Testis (tissue), 5 donors: Measurements from ENCODE around the gene COL4A3. TPM values are rescaled to one million over a fixed set of nuclear protein-coding genes. Genes with fewer than 3 reads are reported as not detected.

Experiments used
- DNase-seq: peaks from one replicate; pipeline ENCODE4 v3.0.0-alpha.2; 2019
- H3K27ac ChIP-seq, 2 donors: fragments of 200-600 bp; sonication (generic); one replicate each; pipeline ENCODE4 v1.5.1; 2019
- H3K27me3 ChIP-seq: fragments of 200-600 bp; sonication (generic); one replicate; pipeline ENCODE4 v1.5.1; 2019
- H3K36me3 ChIP-seq: fragments of 200-600 bp; sonication (generic); one replicate; pipeline ENCODE4 v1.5.1; 2017; ENCODE audit warnings: low read depth; ENCODE audit errors: missing control alignments
- H3K4me1 ChIP-seq: fragments of 200-600 bp; sonication (generic); one replicate; pipeline ENCODE4 v1.5.1; 2019
- H3K4me3 ChIP-seq, 2 donors: fragments of 200-600 bp; sonication (generic); one replicate each; pipeline ENCODE4 v1.5.1; 2017 to 2019
- H3K9me3 ChIP-seq: fragments of 200-600 bp; sonication (generic); one replicate; pipeline ENCODE4 v1.5.1; 2017
- POLR2A ChIP-seq: fragments of 450-650 bp; IDR thresholded peaks from one replicate; pipeline ENCODE4 v1.6.1; 2017; ENCODE audit warnings: antibody characterized with exemption, mild to moderate bottlenecking, moderate library complexity
- WGBS, 2 donors: methylation state at CpG; one replicate each; pipeline ENCODE4 v1.1.5; 2018; 5-methylcytosine and 5-hydroxymethylcytosine counted together
- intact Hi-C: fragments of 100-400 bp; cut with DNase I; formaldehyde crosslinking; loops from one replicate; pipeline ENCODE4 v1.15.1; 2023; ENCODE audit warnings: low total_unique reads
- long read RNA-seq, 2 donors: transcript quantifications; one replicate each; lab custom pipeline, GENCODE V29; 2026
- polyA plus RNA-seq: library from polyadenylated mRNA; stranded (reverse); fragments of 350-450 nt; fragmentation: Illumina TruSeq; extraction: RNeasy Lipid Tissue Mini Kit (QIAGEN cat#74804); gene quantifications from one replicate; pipeline ENCODE4 v1.2.3, GENCODE V29; 2014; ENCODE audit warnings: low read depth, low replicate concordance; ENCODE audit not compliant: insufficient read depth
- total RNA-seq, 2 donors: library from RNA; depleted of rRNA; stranded (reverse); fragments of >200 nt; gene quantifications; one replicate each; pipeline ENCODE4 v1.2.3, GENCODE V29; 2016
- TF ChIP-seq, protein P1 (sequence below), 3 experiments: fragments of 450-650 bp in 2 of 3; fragments of 200-600 bp in 1 of 3; sonication (generic) in 1 of 3; IDR thresholded peaks; one replicate each; pipeline ENCODE4 v1.5.1; 2016 to 2019; ENCODE audit warnings: antibody characterized with exemption in 3 of 3, mild to moderate bottlenecking in 2 of 3, moderate library complexity in 1 of 3

COL4A3 gene
- total RNA-seq: 10 to 100 TPM in 1 of 2 donors, 1 to 10 TPM in 1; 9.0 to 11.0 TPM
- polyA plus RNA-seq: 3.7 TPM
- long read RNA-seq, donor 1: 0 reads
- long read RNA-seq, donor 2: 0 reads

- peak; percentile 45 for DNase-seq
- H3K4me1 ChIP-seq: peaks cover 3% of the 10 kb centered on the region
- no peaks in the 10 kb centered on the region for H3K9me3 ChIP-seq
- peak within 1 kb of the TSS; percentile 53 to 72 for H3K4me3 ChIP-seq
- TF ChIP-seq POLR2A: no peak
- 0% methylated on average over 76 of the region's 77 CpGs; no CpG with 5 or more reads in 1 of the 2 donors for WGBS, 2 donors
- intact Hi-C loops: no loop called here
- peak within 1 kb of the TSS; percentile 40 to 53 for H3K27ac ChIP-seq
- H3K36me3 ChIP-seq: no peaks in the 10 kb centered on the region
- no peaks in the 10 kb centered on the region for H3K27me3 ChIP-seq
Measured at GRCh38 chr2:227163998-227164762, at the start of gene COL4A3, which contains the start of gene COL4A4. TSS of gene COL4A3 (plus strand) at chr2:227164624. CDS start at chr2:227164727, 103 bp downstream. TSS of gene COL4A4 (minus strand) at chr2:227164205. CDS start at chr2:227147483, 16,722 bp downstream.

GRCh38 chr2:227115761-227116160, 48.7 kb upstream of the COL4A3 start:
- TF ChIP-seq, protein P1, sequence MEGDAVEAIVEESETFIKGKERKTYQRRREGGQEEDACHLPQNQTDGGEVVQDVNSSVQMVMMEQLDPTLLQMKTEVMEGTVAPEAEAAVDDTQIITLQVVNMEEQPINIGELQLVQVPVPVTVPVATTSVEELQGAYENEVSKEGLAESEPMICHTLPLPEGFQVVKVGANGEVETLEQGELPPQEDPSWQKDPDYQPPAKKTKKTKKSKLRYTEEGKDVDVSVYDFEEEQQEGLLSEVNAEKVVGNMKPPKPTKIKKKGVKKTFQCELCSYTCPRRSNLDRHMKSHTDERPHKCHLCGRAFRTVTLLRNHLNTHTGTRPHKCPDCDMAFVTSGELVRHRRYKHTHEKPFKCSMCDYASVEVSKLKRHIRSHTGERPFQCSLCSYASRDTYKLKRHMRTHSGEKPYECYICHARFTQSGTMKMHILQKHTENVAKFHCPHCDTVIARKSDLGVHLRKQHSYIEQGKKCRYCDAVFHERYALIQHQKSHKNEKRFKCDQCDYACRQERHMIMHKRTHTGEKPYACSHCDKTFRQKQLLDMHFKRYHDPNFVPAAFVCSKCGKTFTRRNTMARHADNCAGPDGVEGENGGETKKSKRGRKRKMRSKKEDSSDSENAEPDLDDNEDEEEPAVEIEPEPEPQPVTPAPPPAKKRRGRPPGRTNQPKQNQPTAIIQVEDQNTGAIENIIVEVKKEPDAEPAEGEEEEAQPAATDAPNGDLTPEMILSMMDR (IDR thresholded peaks at IDR 0.05): no peak
- TF ChIP-seq POLR2A: no peak
- no peaks in the 10 kb centered on the region for H3K4me1 ChIP-seq
- H3K4me3 ChIP-seq: no peak overlapping the region
- no peaks in the 10 kb centered on the region for H3K9me3 ChIP-seq
- no peaks in the 10 kb centered on the region for H3K36me3 ChIP-seq
- DNase-seq: no peak
- H3K27ac ChIP-seq: no peak overlapping the region
- H3K27me3 ChIP-seq: no peaks in the 10 kb centered on the region
- WGBS, 2 donors: 79 to 88% methylated on average over 5 of the region's 5 CpGs
- intact Hi-C loops: no loop called here

DNA sequence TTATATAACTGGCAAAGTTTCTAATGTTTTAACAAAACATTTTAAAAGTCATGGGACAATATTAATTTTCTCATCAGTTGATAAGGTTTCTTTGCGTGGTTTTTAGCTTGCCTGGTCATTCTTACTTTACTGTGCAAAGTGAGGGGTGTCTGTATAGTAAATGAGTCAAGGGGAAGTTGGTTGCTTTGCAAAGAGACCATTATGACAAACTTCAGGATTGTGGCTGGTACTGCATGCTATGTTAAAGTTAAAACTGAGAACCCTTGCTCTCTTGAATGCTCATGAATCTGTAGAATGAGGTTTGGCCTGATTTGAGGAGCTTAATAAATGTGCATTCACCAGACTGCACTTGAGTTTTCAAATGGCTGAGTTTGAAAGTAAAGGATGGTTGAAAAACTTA, 47.4 kb upstream of the COL4A3 start:
- H3K36me3 ChIP-seq: no peaks in the 10 kb centered on the region
- DNase-seq: no peak
- H3K4me3 ChIP-seq: no peak overlapping the region
- intact Hi-C loops: no loop called here
- no peaks in the 10 kb centered on the region for H3K9me3 ChIP-seq
- TF ChIP-seq POLR2A: no peak
- TF ChIP-seq, protein P1 (IDR thresholded peaks at IDR 0.05): no peak
- WGBS, 2 donors: 88 to 93% methylated on average over 1 of the region's 1 CpG
- H3K4me1 ChIP-seq: no peaks in the 10 kb centered on the region
- H3K27ac ChIP-seq: no peak overlapping the region
- H3K27me3 ChIP-seq: no peaks in the 10 kb centered on the region

DNA sequence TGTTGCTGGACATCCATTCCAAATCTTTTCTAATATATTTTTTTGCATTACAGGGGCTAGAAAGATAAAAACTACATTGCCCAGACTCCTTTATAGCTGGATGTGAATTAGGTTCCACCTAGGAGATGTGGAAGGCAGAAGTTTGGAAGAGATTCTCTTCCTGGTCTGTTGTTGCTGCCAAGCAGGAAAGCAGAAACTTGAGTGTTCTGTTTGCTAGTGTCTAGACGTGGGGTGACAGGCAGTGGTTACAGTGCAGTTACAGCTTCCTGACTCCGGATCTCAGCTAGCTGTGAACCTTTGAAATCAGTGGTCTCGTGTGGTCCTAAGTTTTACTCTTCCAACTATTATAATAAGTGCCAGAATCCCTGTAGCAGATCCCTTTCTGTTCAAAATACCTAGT, 46.6 kb upstream of the COL4A3 start:
- Histone ChIP-seq H3K36me3 (no peaks in the 10 kb centered on the region), H3K27me3 (no peaks in the 10 kb centered on the region), H3K4me3 (no peak overlapping the region), H3K27ac (no peak overlapping the region), H3K4me1 (no peaks in the 10 kb centered on the region), H3K9me3 (no peaks in the 10 kb centered on the region)
- intact Hi-C loops: no loop called here
- TF ChIP-seq, protein P1 (IDR thresholded peaks at IDR 0.05): no peak
- no peak for TF ChIP-seq POLR2A
- no peak for DNase-seq
- 54 to 63% methylated on average over 3 of the region's 3 CpGs for WGBS, 2 donors

GRCh38 chr2:227118353-227118752, 46.1 kb upstream of the COL4A3 start:
- no peaks in the 10 kb centered on the region for H3K27me3 ChIP-seq

More at GRCh38 chr2:227118353-227118752, 46.1 kb upstream of the COL4A3 start:
- Histone ChIP-seq H3K27ac (no peak overlapping the region), H3K36me3 (no peaks in the 10 kb centered on the region), H3K4me3 (no peak overlapping the region), H3K9me3 (no peaks in the 10 kb centered on the region), H3K4me1 (no peaks in the 10 kb centered on the region)
- intact Hi-C loops: no loop called here
- no peak for TF ChIP-seq POLR2A
- TF ChIP-seq, protein P1 (IDR thresholded peaks at IDR 0.05): no peak
- DNase-seq: no peak
